Measurements from ENCODE around the gene ALG8. TPM values are rescaled to one million over a fixed set of nuclear protein-coding genes. Genes with fewer than 3 reads are reported as not detected.

ALG8 gene
- total RNA-seq, 1 experiment from 2014 or later, result 63.6 TPM

- no peaks in the 10 kb centered on the region for H3K27me3 ChIP-seq
- no peak overlapping the region for H3K27ac ChIP-seq
- H3K4me1 ChIP-seq, result no peaks in the 10 kb centered on the region
- DNase-seq, result no peak
- H3K9me3 ChIP-seq (replicated peaks), result no peaks in the 10 kb centered on the region
- H3K4me3 ChIP-seq, result no peak overlapping the region
- no peaks in the 10 kb centered on the region for H3K36me3 ChIP-seq
Measured at GRCh38 chr11:78168539-78169477, 29.4 kb upstream of the ALG8 start.

GRCh38 chr11:78166855-78167469 lies 27.5 kb upstream of the ALG8 start:
- no peak for DNase-seq
- no peaks in the 10 kb centered on the region for H3K9me3 ChIP-seq (replicated peaks)
- no peaks in the 10 kb centered on the region for H3K36me3 ChIP-seq
- no peak overlapping the region for H3K27ac ChIP-seq
- no peak overlapping the region for H3K4me3 ChIP-seq
- H3K27me3 ChIP-seq, result no peaks in the 10 kb centered on the region
- H3K4me1 ChIP-seq, result no peaks in the 10 kb centered on the region; the same call in 1 of the 2 replicates

- Histone ChIP-seq H3K27ac (no peak overlapping the region), H3K9me3 (replicated peaks) (no peaks in the 10 kb centered on the region), H3K36me3 (no peaks in the 10 kb centered on the region), H3K27me3 (no peaks in the 10 kb centered on the region), H3K4me3 (no peak overlapping the region), H3K4me1 (no peaks in the 10 kb centered on the region; the same call in 1 of the 2 replicates)
- no peak for DNase-seq
Measured at GRCh38 chr11:78164471-78164870, 25.0 kb upstream of the ALG8 start.

GRCh38 chr11:78163828-78164227 lies 24.4 kb upstream of the ALG8 start:
- Histone ChIP-seq H3K27me3 (no peaks in the 10 kb centered on the region), H3K36me3 (no peaks in the 10 kb centered on the region), H3K9me3 (replicated peaks) (no peaks in the 10 kb centered on the region), H3K4me3 (no peak overlapping the region), H3K27ac (no peak overlapping the region), H3K4me1 (no peaks in the 10 kb centered on the region; the same call in 1 of the 2 replicates)
- DNase-seq, result no peak

- no peaks in the 10 kb centered on the region for H3K36me3 ChIP-seq
- no peak overlapping the region for H3K4me3 ChIP-seq
- H3K9me3 ChIP-seq (replicated peaks), result no peaks in the 10 kb centered on the region
- no peak overlapping the region for H3K27ac ChIP-seq
- no peaks in the 10 kb centered on the region for H3K27me3 ChIP-seq
- H3K4me1 ChIP-seq, result no peaks in the 10 kb centered on the region; the same call in 1 of the 2 replicates
- peak; percentile 13 to 22 for DNase-seq
Measured at GRCh38 chr11:78161962-78162371, 22.5 kb upstream of the ALG8 start.

- Histone ChIP-seq H3K27me3 (no peaks in the 10 kb centered on the region), H3K36me3 (no peaks in the 10 kb centered on the region), H3K4me1 (no peaks in the 10 kb centered on the region; the same call in 1 of the 2 replicates), H3K27ac (no peak overlapping the region), H3K9me3 (replicated peaks) (no peaks in the 10 kb centered on the region), H3K4me3 (no peak overlapping the region)
- DNase-seq, result no peak
Measured at GRCh38 chr11:78161346-78161745, 21.9 kb upstream of the ALG8 start.

GRCh38 chr11:78160557-78160956 lies 21.1 kb upstream of the ALG8 start:
- Histone ChIP-seq H3K27me3 (no peaks in the 10 kb centered on the region), H3K36me3 (no peaks in the 10 kb centered on the region), H3K9me3 (replicated peaks) (no peaks in the 10 kb centered on the region), H3K4me1 (no peaks in the 10 kb centered on the region; the same call in 1 of the 2 replicates), H3K4me3 (no peak overlapping the region), H3K27ac (no peak overlapping the region)
- DNase-seq, result no peak

GRCh38 chr11:78158987-78159652 lies 19.7 kb upstream of the ALG8 start:
- no peak overlapping the region for H3K4me3 ChIP-seq
- no peaks in the 10 kb centered on the region for H3K27me3 ChIP-seq
- H3K36me3 ChIP-seq, result no peaks in the 10 kb centered on the region
- no peak overlapping the region for H3K27ac ChIP-seq
- H3K9me3 ChIP-seq (replicated peaks), result no peaks in the 10 kb centered on the region
- H3K4me1 ChIP-seq, result no peaks in the 10 kb centered on the region; the same call in 1 of the 2 replicates
- no peak for DNase-seq

GRCh38 chr11:78156127-78156844 lies 16.9 kb upstream of the ALG8 start:
- no peaks in the 10 kb centered on the region for H3K27me3 ChIP-seq
- H3K4me3 ChIP-seq, result no peak overlapping the region
- H3K36me3 ChIP-seq, result no peaks in the 10 kb centered on the region
- no peaks in the 10 kb centered on the region for H3K9me3 ChIP-seq (replicated peaks)
- no peaks in the 10 kb centered on the region for H3K4me1 ChIP-seq
- DNase-seq, result no peak
- no peak overlapping the region for H3K27ac ChIP-seq

- no peak overlapping the region for H3K4me3 ChIP-seq
- H3K36me3 ChIP-seq, result no peaks in the 10 kb centered on the region
- no peak for DNase-seq
- H3K27ac ChIP-seq, result no peak overlapping the region
- no peaks in the 10 kb centered on the region for H3K27me3 ChIP-seq
- no peaks in the 10 kb centered on the region for H3K4me1 ChIP-seq
- no peaks in the 10 kb centered on the region for H3K9me3 ChIP-seq (replicated peaks)
Measured at GRCh38 chr11:78151804-78152203, 12.4 kb upstream of the ALG8 start.

- H3K9me3 ChIP-seq (replicated peaks), result no peaks in the 10 kb centered on the region
- DNase-seq, result no peak
- no peak overlapping the region for H3K4me3 ChIP-seq
- no peaks in the 10 kb centered on the region for H3K27me3 ChIP-seq
- no peak overlapping the region for H3K27ac ChIP-seq
- no peaks in the 10 kb centered on the region for H3K36me3 ChIP-seq
- no peaks in the 10 kb centered on the region for H3K4me1 ChIP-seq
Measured at GRCh38 chr11:78150754-78151153, 11.3 kb upstream of the ALG8 start.

GRCh38 chr11:78150346-78150745 lies 10.9 kb upstream of the ALG8 start:
- H3K4me1 ChIP-seq, result no peaks in the 10 kb centered on the region
- DNase-seq, result no peak
- no peak overlapping the region for H3K4me3 ChIP-seq

GRCh38 chr11:78149646-78150045 lies 10.2 kb upstream of the ALG8 start:
- H3K4me1 ChIP-seq, result no peaks in the 10 kb centered on the region
- H3K9me3 ChIP-seq (replicated peaks), result no peaks in the 10 kb centered on the region
- no peaks in the 10 kb centered on the region for H3K36me3 ChIP-seq
- H3K27ac ChIP-seq, result no peak overlapping the region
- no peak overlapping the region for H3K4me3 ChIP-seq
- H3K27me3 ChIP-seq, result no peaks in the 10 kb centered on the region
- no peak for DNase-seq

More at GRCh38 chr11:78150346-78150745, 10.9 kb upstream of the ALG8 start:
- H3K9me3 ChIP-seq (replicated peaks), result no peaks in the 10 kb centered on the region
- no peaks in the 10 kb centered on the region for H3K36me3 ChIP-seq
- H3K27ac ChIP-seq, result no peak overlapping the region
- H3K27me3 ChIP-seq, result no peaks in the 10 kb centered on the region

GRCh38 chr11:78147807-78148206 lies 8.4 kb upstream of the ALG8 start:
- H3K9me3 ChIP-seq (replicated peaks), result no peaks in the 10 kb centered on the region
- H3K27ac ChIP-seq, result no peak overlapping the region
- H3K27me3 ChIP-seq, result no peaks in the 10 kb centered on the region
- no peaks in the 10 kb centered on the region for H3K36me3 ChIP-seq
- H3K4me3 ChIP-seq, result no peak overlapping the region
- H3K4me1 ChIP-seq, result no peaks in the 10 kb centered on the region
- DNase-seq, result no peak

Data from SJCRH30 (cell line).